OCI-LY1 (cell line): ENCODE data around the gene VPS26B.

Source experiments
- H2AFZ ChIP-seq: fragments of 200-600 bp; sonication (generic), shearing (Covaris generic); 2 replicates; pipeline ENCODE4 v1.6.0; 2014; ENCODE audit warnings: antibody characterized with exemption, mild to moderate bottlenecking, low read length
- H3F3A ChIP-seq: fragments of 200-600 bp; sonication (generic), shearing (Covaris generic); 2 replicates; pipeline ENCODE4 v1.6.0; 2014; ENCODE audit warnings: mild to moderate bottlenecking, antibody characterized with exemption, low read length, moderate library complexity; ENCODE audit not compliant: insufficient read depth
- H3K27ac ChIP-seq: fragments of 200-600 bp; sonication (generic); 2 replicates; pipeline ENCODE4 v1.5.1; 2014; ENCODE audit warnings: low read length, mixed run types, mild to moderate bottlenecking, low read depth; ENCODE audit not compliant: poor library complexity, severe bottlenecking
- H3K27me3 ChIP-seq: fragments of 200-600 bp; sonication (generic); 2 replicates; pipeline ENCODE4 v1.6.0; 2014; ENCODE audit warnings: antibody characterized with exemption, mild to moderate bottlenecking, low read length, moderate library complexity; ENCODE audit not compliant: insufficient read depth
- H3K36me3 ChIP-seq: fragments of 200-600 bp; sonication (generic); 2 replicates; pipeline ENCODE4 v1.6.1; 2014; ENCODE audit warnings: mild to moderate bottlenecking, antibody characterized with exemption, low read length, moderate library complexity, mixed read lengths; ENCODE audit not compliant: insufficient read depth
- H3K4me1 ChIP-seq: fragments of 200-600 bp; sonication (generic); 2 replicates; pipeline ENCODE4 v1.5.1; 2014; ENCODE audit warnings: mild to moderate bottlenecking, low read length, moderate library complexity; ENCODE audit not compliant: insufficient read depth, severe bottlenecking
- H3K4me2 ChIP-seq: fragments of 200-600 bp; sonication (generic), shearing (Covaris generic); 2 replicates; pipeline ENCODE4 v1.6.1; 2014; ENCODE audit warnings: low read length
- H3K4me3 ChIP-seq: fragments of 200-600 bp; sonication (generic); 2 replicates; pipeline ENCODE4 v1.5.1; 2014; ENCODE audit warnings: low read length, low read depth, mild to moderate bottlenecking, mixed read lengths; ENCODE audit not compliant: poor library complexity, severe bottlenecking
- H3K79me2 ChIP-seq: fragments of 200-600 bp; shearing (Covaris generic); 2 replicates; pipeline ENCODE4 v1.6.1; 2016; ENCODE audit warnings: mixed run types, low read length, mixed read lengths; ENCODE audit not compliant: insufficient read depth
- H3K9ac ChIP-seq: fragments of 200-600 bp; sonication (generic), shearing (Covaris generic); 2 replicates; pipeline ENCODE4 v1.6.1; 2014; ENCODE audit warnings: mild to moderate bottlenecking, low read length, mixed read lengths
- H3K9me2 ChIP-seq: fragments of 200-600 bp; sonication (generic), shearing (Covaris generic); 2 replicates; pipeline ENCODE4 v1.6.1; 2014; ENCODE audit warnings: low read depth, mild to moderate bottlenecking, low read length, mixed read lengths
- H3K9me3 ChIP-seq: fragments of 200-600 bp; shearing (Covaris generic); 2 replicates; pipeline ENCODE4 v1.6.1; 2014; ENCODE audit warnings: low read length, mixed read lengths
- H4K20me1 ChIP-seq: fragments of 200-600 bp; sonication (generic), shearing (Covaris generic); 2 replicates; pipeline ENCODE4 v1.6.0; 2016; ENCODE audit warnings: mild to moderate bottlenecking, low read length; ENCODE audit not compliant: insufficient read depth
- EZH2 ChIP-seq: fragments of 200-600 bp; sonication (generic), shearing (Covaris generic); IDR thresholded peaks from 2 replicates; pipeline ENCODE4 v1.8.0; 2017; ENCODE audit warnings: borderline replicate concordance, mixed run types, mild to moderate bottlenecking, antibody characterized with exemption, low read length, moderate library complexity, mixed read lengths
- TF ChIP-seq, protein P1 (sequence below): fragments of 200-600 bp; sonication (generic), shearing (Covaris generic); IDR thresholded peaks from 2 replicates; pipeline ENCODE4 v1.5.1; 2017; ENCODE audit warnings: mild to moderate bottlenecking, antibody characterized with exemption, low read length, moderate library complexity, mixed read lengths

VPS26B gene

GRCh38 chr11:134291196-134291595, 66.7 kb downstream of the VPS26B start:
- no peaks in the 10 kb centered on the region for H3K27me3 ChIP-seq
- no peaks in the 10 kb centered on the region for H3K79me2 ChIP-seq
- no peaks in the 10 kb centered on the region for H3K4me1 ChIP-seq
- H3K36me3 ChIP-seq, result no peaks in the 10 kb centered on the region
- H3K27ac ChIP-seq, result no peak overlapping the region
- no peaks in the 10 kb centered on the region for H3K9me2 ChIP-seq
- no peak overlapping the region for H2AFZ ChIP-seq
- no peak overlapping the region for H3K4me2 ChIP-seq
- no peak for TF ChIP-seq EZH2
- TF ChIP-seq, protein P1, sequence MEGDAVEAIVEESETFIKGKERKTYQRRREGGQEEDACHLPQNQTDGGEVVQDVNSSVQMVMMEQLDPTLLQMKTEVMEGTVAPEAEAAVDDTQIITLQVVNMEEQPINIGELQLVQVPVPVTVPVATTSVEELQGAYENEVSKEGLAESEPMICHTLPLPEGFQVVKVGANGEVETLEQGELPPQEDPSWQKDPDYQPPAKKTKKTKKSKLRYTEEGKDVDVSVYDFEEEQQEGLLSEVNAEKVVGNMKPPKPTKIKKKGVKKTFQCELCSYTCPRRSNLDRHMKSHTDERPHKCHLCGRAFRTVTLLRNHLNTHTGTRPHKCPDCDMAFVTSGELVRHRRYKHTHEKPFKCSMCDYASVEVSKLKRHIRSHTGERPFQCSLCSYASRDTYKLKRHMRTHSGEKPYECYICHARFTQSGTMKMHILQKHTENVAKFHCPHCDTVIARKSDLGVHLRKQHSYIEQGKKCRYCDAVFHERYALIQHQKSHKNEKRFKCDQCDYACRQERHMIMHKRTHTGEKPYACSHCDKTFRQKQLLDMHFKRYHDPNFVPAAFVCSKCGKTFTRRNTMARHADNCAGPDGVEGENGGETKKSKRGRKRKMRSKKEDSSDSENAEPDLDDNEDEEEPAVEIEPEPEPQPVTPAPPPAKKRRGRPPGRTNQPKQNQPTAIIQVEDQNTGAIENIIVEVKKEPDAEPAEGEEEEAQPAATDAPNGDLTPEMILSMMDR, result no peak
- H3K9me3 ChIP-seq, result no peaks in the 10 kb centered on the region
- H3F3A ChIP-seq, result no peaks in the 10 kb centered on the region
- no peak overlapping the region for H3K4me3 ChIP-seq
- H4K20me1 ChIP-seq, result no peaks in the 10 kb centered on the region
- H3K9ac ChIP-seq, result no peak overlapping the region

- no peaks in the 10 kb centered on the region for H3K36me3 ChIP-seq
- H4K20me1 ChIP-seq, result no peaks in the 10 kb centered on the region
- no peak overlapping the region for H3K4me2 ChIP-seq
- no peaks in the 10 kb centered on the region for H3F3A ChIP-seq
- no peaks in the 10 kb centered on the region for H3K9me3 ChIP-seq
- no peak for TF ChIP-seq EZH2
- TF ChIP-seq, protein P1, result no peak
- no peaks in the 10 kb centered on the region for H3K4me1 ChIP-seq
- H3K9ac ChIP-seq, result no peak overlapping the region
- H2AFZ ChIP-seq, result no peak overlapping the region
- no peaks in the 10 kb centered on the region for H3K27me3 ChIP-seq
- no peaks in the 10 kb centered on the region for H3K9me2 ChIP-seq
- H3K27ac ChIP-seq, result no peak overlapping the region
- no peak overlapping the region for H3K4me3 ChIP-seq
- no peaks in the 10 kb centered on the region for H3K79me2 ChIP-seq
Observed at GRCh38 chr11:134292661-134293060, 68.2 kb downstream of the VPS26B start.

GRCh38 chr11:134293119-134294113, 68.9 kb downstream of the VPS26B start:
- TF ChIP-seq, protein P1, result no peak
- no peak for TF ChIP-seq EZH2
- H3K4me1 ChIP-seq, result no peaks in the 10 kb centered on the region
- no peak overlapping the region for H2AFZ ChIP-seq
- no peaks in the 10 kb centered on the region for H3K79me2 ChIP-seq
- no peaks in the 10 kb centered on the region for H4K20me1 ChIP-seq
- H3K27ac ChIP-seq, result no peak overlapping the region
- H3K9me2 ChIP-seq, result no peaks in the 10 kb centered on the region
- no peaks in the 10 kb centered on the region for H3K36me3 ChIP-seq
- H3K9ac ChIP-seq, result no peak overlapping the region
- H3K4me2 ChIP-seq, result no peak overlapping the region
- no peaks in the 10 kb centered on the region for H3K27me3 ChIP-seq
- H3F3A ChIP-seq, result no peaks in the 10 kb centered on the region
- no peak overlapping the region for H3K4me3 ChIP-seq
- no peaks in the 10 kb centered on the region for H3K9me3 ChIP-seq
